Measurements from ENCODE around the gene GOPC. TPM values are rescaled to one million over a fixed set of nuclear protein-coding genes. Genes with fewer than 3 reads are reported as not detected.

The GOPC gene
- total and polyA plus RNA-seq, 4 donors, result 11.4 to 54.5 (median 14.3) TPM

- WGBS, 2 donors, result 90 to 92% methylated on average over 4 of the region's 4 CpGs
- no peaks in the 10 kb centered on the region for H3K27me3 ChIP-seq (ENCODE audit: control insufficient read depth in 3 of 3, insufficient read depth in 3 of 3, low read length in 2 of 3)
- peaks cover 0 to 2% (median under 1%) of the 10 kb centered on the region in 5 donors for H3K4me1 ChIP-seq (ENCODE audit: control insufficient read depth in 5 of 5, insufficient read depth in 5 of 5, low read length in 5 of 5)
- H3K27ac ChIP-seq (ENCODE audit: low read depth in 1 of 2, low read length in 1 of 2), result no peak overlapping the region
- H3K9ac ChIP-seq (ENCODE audit: insufficient read depth in 1 of 2, low read length in 2 of 2), result no peak overlapping the region
- no peak for TF ChIP-seq CTCF (IDR thresholded peaks at IDR 0.05; ENCODE audit: control extremely low read depth, extremely low read depth)
- no peaks in the 10 kb centered on the region for H3K9me3 ChIP-seq (ENCODE audit: control insufficient read depth in 4 of 4, insufficient read depth in 3 of 4, low read length in 3 of 4)
- no peak overlapping the region for H3K4me3 ChIP-seq
- DNase-seq (no peak), ATAC-seq (ENCODE audit: insufficient read depth, low FRiP score) (no peak)
- H3K36me3 ChIP-seq (ENCODE audit: control insufficient read depth in 4 of 4, insufficient read depth in 4 of 4, low read length in 4 of 4), result peaks cover 5 to 30% (median 12%) of the 10 kb centered on the region in 4 donors
Observed at GRCh38 chr6:117536317-117536716, 66.0 kb downstream of the GOPC start.

- Histone ChIP-seq H3K27me3 (ENCODE audit: control insufficient read depth in 3 of 3, insufficient read depth in 3 of 3, low read length in 2 of 3) (no peaks in the 10 kb centered on the region), H3K36me3 (ENCODE audit: control insufficient read depth in 4 of 4, insufficient read depth in 4 of 4, low read length in 4 of 4) (peaks cover 0 to 19% (median 8%) of the 10 kb centered on the region in 4 donors), H3K9me3 (ENCODE audit: control insufficient read depth in 4 of 4, insufficient read depth in 3 of 4, low read length in 3 of 4) (no peaks in the 10 kb centered on the region), H3K4me1 (ENCODE audit: control insufficient read depth in 5 of 5, insufficient read depth in 5 of 5, low read length in 5 of 5) (peaks cover 0 to 14% (median 3%) of the 10 kb centered on the region in 5 donors), H3K27ac (ENCODE audit: low read depth in 1 of 2, low read length in 1 of 2) (peak overlapping the region in 1 of 2 donors; percentile 18), H3K4me3 (no peak overlapping the region), H3K9ac (ENCODE audit: insufficient read depth in 1 of 2, low read length in 2 of 2) (no peak overlapping the region)
- DNase-seq, result no peak
- no peak for ATAC-seq (ENCODE audit: insufficient read depth, low FRiP score)
- WGBS, 2 donors, result 64 to 69% methylated on average over 3 of the region's 3 CpGs
- no peak for TF ChIP-seq CTCF (IDR thresholded peaks at IDR 0.05; ENCODE audit: control extremely low read depth, extremely low read depth)
Observed at GRCh38 chr6:117534974-117535373, 67.3 kb downstream of the GOPC start.

- Histone ChIP-seq H3K27ac (ENCODE audit: low read depth in 1 of 2, low read length in 1 of 2) (no peak overlapping the region), H3K4me1 (ENCODE audit: control insufficient read depth in 5 of 5, insufficient read depth in 5 of 5, low read length in 5 of 5) (peaks cover 0 to 15% (median 3%) of the 10 kb centered on the region in 5 donors)
- WGBS, 2 donors, result 92 to 95% methylated on average over 4 of the region's 4 CpGs
Observed at GRCh38 chr6:117533775-117534174, 68.5 kb downstream of the GOPC start.

More at GRCh38 chr6:117533775-117534174, 68.5 kb downstream of the GOPC start:
- Histone ChIP-seq H3K36me3 (ENCODE audit: control insufficient read depth in 4 of 4, insufficient read depth in 4 of 4, low read length in 4 of 4) (peaks cover 0 to 15% (median 6%) of the 10 kb centered on the region in 4 donors), H3K4me3 (no peak overlapping the region), H3K9me3 (ENCODE audit: control insufficient read depth in 4 of 4, insufficient read depth in 3 of 4, low read length in 3 of 4) (no peaks in the 10 kb centered on the region), H3K9ac (ENCODE audit: insufficient read depth in 1 of 2, low read length in 2 of 2) (no peak overlapping the region), H3K27me3 (ENCODE audit: control insufficient read depth in 3 of 3, insufficient read depth in 3 of 3, low read length in 2 of 3) (no peaks in the 10 kb centered on the region)
- DNase-seq (no peak), ATAC-seq (ENCODE audit: insufficient read depth, low FRiP score) (no peak)
- no peak for TF ChIP-seq CTCF (IDR thresholded peaks at IDR 0.05; ENCODE audit: control extremely low read depth, extremely low read depth)

Measured in lung (tissue), 12 donors.